ENCODE measurements around the gene FEN1. TPM values are rescaled to one million over a fixed set of nuclear protein-coding genes. Genes with fewer than 3 reads are reported as not detected.

The FEN1 gene
- total and polyA plus RNA-seq, 8 donors: 4.2 to 24.6 (median 10.0) TPM; not detected in 1

GRCh38 chr11:61769169-61769920 lies 23.4 kb upstream of the FEN1 start:
- Histone ChIP-seq H3K4me1 (peaks cover 59 to 82% (median 76%) of the 10 kb centered on the region in 4 donors), H3K27ac (peak overlapping the region; percentile 89 to 95 (median 90)), H3K27me3 (peaks cover 0 to 14% (median 0%) of the 10 kb centered on the region in 3 donors), H3K9me3 (no peaks in the 10 kb centered on the region), H3K36me3 (peaks cover 0 to 30% (median 5%) of the 10 kb centered on the region in 4 donors), H3K4me3 (peak overlapping the region; percentile 26 to 46 (median 30))
- TF ChIP-seq POLR2AphosphoS5 (IDR thresholded peaks at IDR 0.05) (peak in 2 of 3 donors; percentile 74 to 78), CTCF (IDR thresholded peaks at IDR 0.05) (peak in 2 of 7 experiments; percentile 27 to 67), EP300 (IDR thresholded peaks at IDR 0.05) (no peak)
- 31 to 78% (median 41%) methylated on average over 4 to 33 of the region's 33 CpGs for WGBS, 5 donors
- DNase-seq: peak; percentile 85 to 92
- intact Hi-C loops (cut with DNase I; ENCODE audit: low total_unique reads): no loop called here

GRCh38 chr11:61769946-61770683 lies 22.6 kb upstream of the FEN1 start:
- peak overlapping the region; percentile 26 to 46 (median 30) for H3K4me3 ChIP-seq
- H3K27ac ChIP-seq: peak overlapping the region; percentile 89 to 95 (median 90)
- intact Hi-C loops (cut with DNase I; ENCODE audit: low total_unique reads): no loop called here
- H3K36me3 ChIP-seq: peaks cover 0 to 30% (median 5%) of the 10 kb centered on the region in 4 donors
- WGBS, 5 donors: 39 to 67% (median 59%) methylated on average over 12 to 20 of the region's 20 CpGs
- H3K27me3 ChIP-seq: peaks cover 0 to 10% (median 0%) of the 10 kb centered on the region in 3 donors
- H3K9me3 ChIP-seq: no peaks in the 10 kb centered on the region
- H3K4me1 ChIP-seq: peaks cover 55 to 83% (median 76%) of the 10 kb centered on the region in 4 donors
- TF ChIP-seq CTCF (IDR thresholded peaks at IDR 0.05): no peak
- no peak for TF ChIP-seq POLR2AphosphoS5 (IDR thresholded peaks at IDR 0.05)
- TF ChIP-seq EP300 (IDR thresholded peaks at IDR 0.05): no peak
- no peak for TF ChIP-seq POLR2A (IDR thresholded peaks at IDR 0.05)
- no peak for DNase-seq

GRCh38 chr11:61771195-61771894 lies 21.4 kb upstream of the FEN1 start:
- 66 to 83% (median 67%) methylated on average over 13 to 15 of the region's 15 CpGs for WGBS, 5 donors
- Histone ChIP-seq H3K9me3 (no peaks in the 10 kb centered on the region), H3K4me3 (no peak overlapping the region), H3K36me3 (peaks cover 0 to 25% (median 7%) of the 10 kb centered on the region in 4 donors), H3K27me3 (peaks cover 0 to 10% (median 0%) of the 10 kb centered on the region in 3 donors), H3K4me1 (peaks cover 47 to 83% (median 75%) of the 10 kb centered on the region in 4 donors), H3K27ac (peak overlapping the region; percentile 89 to 95 (median 90))
- TF ChIP-seq EP300 (IDR thresholded peaks at IDR 0.05) (no peak), POLR2A (IDR thresholded peaks at IDR 0.05) (no peak), CTCF (IDR thresholded peaks at IDR 0.05) (no peak), POLR2AphosphoS5 (IDR thresholded peaks at IDR 0.05) (no peak)
- DNase-seq: no peak
- intact Hi-C loops (cut with DNase I; ENCODE audit: low total_unique reads): no loop called here

- H3K27ac ChIP-seq: peak overlapping the region; percentile 89 to 95 (median 90)
- no peak overlapping the region for H3K4me3 ChIP-seq
- peaks cover 0 to 32% (median 10%) of the 10 kb centered on the region in 4 donors for H3K36me3 ChIP-seq
- WGBS, 5 donors: 28 to 71% (median 43%) methylated on average over 1 to 7 of the region's 7 CpGs
- peaks cover 43 to 83% (median 73%) of the 10 kb centered on the region in 4 donors for H3K4me1 ChIP-seq
- no peak for TF ChIP-seq POLR2A (IDR thresholded peaks at IDR 0.05)
- H3K27me3 ChIP-seq: peaks cover 0 to 10% (median 0%) of the 10 kb centered on the region in 3 donors
- peak in 1 of 2 donors; percentile 74 for DNase-seq
- H3K9me3 ChIP-seq: no peaks in the 10 kb centered on the region
- intact Hi-C loops (cut with DNase I; ENCODE audit: low total_unique reads): no loop called here
Observed at GRCh38 chr11:61771985-61772455, 20.7 kb upstream of the FEN1 start.

Measured in stomach (tissue), 9 donors.